Hepatocyte (in vitro differentiated cells): Measurements from ENCODE around the gene VCL.

Experiments
- EZH2 ChIP-seq: fragments of 200-600 bp; sonication (generic); IDR thresholded peaks from 2 replicates; pipeline ENCODE4 v1.6.1; 2016; ENCODE audit warnings: antibody characterized with exemption, mild to moderate bottlenecking, borderline replicate concordance
- TF ChIP-seq, protein P1 (sequence below): fragments of 200-600 bp; sonication (generic); IDR thresholded peaks from 2 replicates; pipeline ENCODE4 v1.5.1; 2016; ENCODE audit warnings: antibody characterized with exemption, mild to moderate bottlenecking; ENCODE audit not compliant: poor library complexity

- TF ChIP-seq, protein P1, sequence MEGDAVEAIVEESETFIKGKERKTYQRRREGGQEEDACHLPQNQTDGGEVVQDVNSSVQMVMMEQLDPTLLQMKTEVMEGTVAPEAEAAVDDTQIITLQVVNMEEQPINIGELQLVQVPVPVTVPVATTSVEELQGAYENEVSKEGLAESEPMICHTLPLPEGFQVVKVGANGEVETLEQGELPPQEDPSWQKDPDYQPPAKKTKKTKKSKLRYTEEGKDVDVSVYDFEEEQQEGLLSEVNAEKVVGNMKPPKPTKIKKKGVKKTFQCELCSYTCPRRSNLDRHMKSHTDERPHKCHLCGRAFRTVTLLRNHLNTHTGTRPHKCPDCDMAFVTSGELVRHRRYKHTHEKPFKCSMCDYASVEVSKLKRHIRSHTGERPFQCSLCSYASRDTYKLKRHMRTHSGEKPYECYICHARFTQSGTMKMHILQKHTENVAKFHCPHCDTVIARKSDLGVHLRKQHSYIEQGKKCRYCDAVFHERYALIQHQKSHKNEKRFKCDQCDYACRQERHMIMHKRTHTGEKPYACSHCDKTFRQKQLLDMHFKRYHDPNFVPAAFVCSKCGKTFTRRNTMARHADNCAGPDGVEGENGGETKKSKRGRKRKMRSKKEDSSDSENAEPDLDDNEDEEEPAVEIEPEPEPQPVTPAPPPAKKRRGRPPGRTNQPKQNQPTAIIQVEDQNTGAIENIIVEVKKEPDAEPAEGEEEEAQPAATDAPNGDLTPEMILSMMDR, result no peak
- no peak for TF ChIP-seq EZH2
Measured at GRCh38 chr10:74039561-74040145, 41.7 kb downstream of the VCL start.
